Activated CD8-positive, alpha-beta memory T cell treated with anti-CD3 and anti-CD28 coated beads for 4 hours (primary cell): Measurements from ENCODE around the gene SYNE1.
"Not testable (repeated sequence)": the region's sequence is repeated elsewhere in the genome, so short reads cannot be mapped to it uniquely, and the experiment has no call there.

ENCODE experiments used
- DNase-seq, 2 donors: peaks; one replicate each; pipeline ENCODE4 v3.0.0-alpha.2; 2020; ENCODE audit warnings: low read depth in 2 of 2

Gene SYNE1

DNA sequence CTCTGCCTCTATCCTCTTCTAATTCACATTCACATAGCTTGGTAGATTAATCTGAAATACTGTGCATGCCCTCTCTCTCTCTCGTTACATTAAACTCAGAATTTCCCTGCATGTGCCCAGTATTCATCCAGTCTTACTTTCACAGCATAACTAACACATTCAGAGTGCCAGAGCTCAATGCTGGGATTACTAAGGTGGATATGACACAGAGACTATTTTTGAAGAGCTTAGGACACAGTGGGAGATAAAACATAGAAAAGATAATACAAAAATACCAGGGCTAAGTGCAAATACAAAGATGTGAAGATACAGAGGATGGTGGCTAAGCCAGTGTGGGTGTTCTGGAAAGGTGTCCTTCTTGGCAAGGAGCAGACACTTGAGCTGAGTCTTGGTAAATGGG lies 6.3 kb downstream of the SYNE1 start:
- DNase-seq: no peak

DNA sequence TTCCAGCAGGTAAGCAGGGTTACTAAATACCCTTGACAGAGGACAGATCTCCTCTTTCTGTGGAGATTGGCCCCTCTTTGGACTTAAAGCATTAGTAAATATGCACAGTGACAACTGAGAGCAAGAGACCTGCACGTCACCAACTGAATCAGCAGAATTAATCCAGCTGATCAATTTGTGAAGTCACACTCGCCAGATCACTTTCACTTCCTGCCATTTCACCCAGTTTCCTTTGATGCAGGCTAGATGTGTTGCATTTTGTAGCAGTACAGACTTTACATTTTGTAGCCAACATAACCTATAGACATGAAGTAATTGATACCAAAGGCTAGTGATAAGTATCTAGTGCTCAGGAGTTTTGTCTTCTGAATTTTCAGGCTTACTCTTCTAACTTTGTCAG lies 11.9 kb downstream of the SYNE1 start:
- DNase-seq: no peak

DNA sequence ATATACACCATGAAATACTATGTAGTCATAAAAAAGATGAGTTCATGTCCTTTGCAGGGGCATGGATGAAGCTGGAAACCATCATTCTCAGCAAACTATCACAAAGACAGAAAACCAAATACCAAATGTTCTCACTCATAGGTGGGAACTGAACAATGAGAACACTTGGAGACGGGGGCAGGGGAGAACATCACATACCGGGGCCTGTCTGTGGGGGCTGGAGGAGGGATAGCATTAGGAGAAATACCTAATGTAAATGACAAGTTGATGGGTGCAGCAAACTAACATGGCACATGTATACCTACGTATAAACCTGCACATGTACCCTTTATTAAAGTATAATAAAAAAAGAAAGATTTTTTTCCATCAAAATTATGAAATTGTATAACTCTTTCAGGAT lies 22.4 kb downstream of the SYNE1 start:
- not testable (repeated sequence) for DNase-seq

DNA sequence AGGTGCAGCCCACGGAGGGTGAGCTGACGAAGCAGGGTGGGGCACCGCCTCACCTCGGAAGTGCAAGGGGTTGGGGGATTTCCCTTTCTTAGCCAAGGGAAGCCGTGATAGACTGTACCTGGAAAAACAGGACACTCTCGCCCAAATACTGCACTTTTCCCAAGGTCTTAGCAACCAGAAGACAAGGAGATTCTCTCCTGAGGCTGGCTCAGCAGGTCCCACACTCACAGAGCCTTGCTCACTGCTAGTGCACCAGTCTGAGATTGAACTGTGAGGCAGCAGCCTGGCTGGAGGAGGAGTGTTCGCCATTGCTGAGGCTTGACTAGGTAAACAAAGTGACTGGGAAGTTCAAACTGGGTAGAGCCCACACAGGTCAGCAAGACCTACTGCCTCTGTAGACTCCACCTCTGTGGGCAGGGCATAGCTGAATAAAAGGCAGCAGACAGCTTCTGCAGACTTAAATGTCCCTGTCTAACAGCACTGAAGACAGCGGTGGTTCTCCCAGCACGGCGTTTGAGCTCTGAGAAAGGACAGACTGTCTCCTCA lies 28.0 kb downstream of the SYNE1 start:
- no peak for DNase-seq

DNA sequence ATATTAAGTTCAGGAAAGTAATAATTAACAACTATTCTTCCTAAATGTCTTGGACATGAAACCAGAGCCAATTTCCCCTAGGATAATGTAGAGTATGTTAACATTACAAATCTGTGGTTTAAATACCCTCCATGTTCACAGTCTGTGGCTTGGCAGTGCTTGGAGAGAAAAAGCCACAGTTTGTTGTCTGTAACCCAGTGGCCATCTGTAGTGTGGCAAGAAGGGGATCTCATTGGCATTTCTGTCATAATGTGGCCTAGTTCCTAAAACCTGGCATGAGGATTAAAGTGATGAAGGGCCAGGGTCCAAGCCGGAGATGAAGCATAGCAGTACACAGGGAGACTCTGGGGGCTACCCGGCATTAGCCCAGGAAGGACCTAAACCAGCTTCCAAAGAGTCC lies 31.2 kb downstream of the SYNE1 start:
- no peak for DNase-seq

DNA sequence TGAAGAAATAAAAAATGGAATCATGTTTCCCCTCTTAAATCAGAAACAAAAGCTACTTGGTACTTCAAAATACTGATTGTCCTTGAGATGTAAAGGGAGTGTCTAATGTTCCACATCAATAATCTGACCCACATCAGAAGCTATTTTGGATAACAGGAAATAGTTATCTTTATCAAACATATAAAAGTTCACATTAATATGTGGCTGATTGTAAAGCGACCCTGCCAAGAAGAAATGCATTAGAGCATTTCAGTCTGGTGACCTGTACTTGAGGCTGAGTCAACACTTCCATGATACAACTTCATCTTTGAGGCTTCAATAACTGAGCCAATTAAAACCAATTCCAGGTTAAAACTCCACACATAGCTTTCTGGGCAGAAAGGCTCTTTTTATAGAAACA lies 31.8 kb downstream of the SYNE1 start:
- DNase-seq: no peak

DNA sequence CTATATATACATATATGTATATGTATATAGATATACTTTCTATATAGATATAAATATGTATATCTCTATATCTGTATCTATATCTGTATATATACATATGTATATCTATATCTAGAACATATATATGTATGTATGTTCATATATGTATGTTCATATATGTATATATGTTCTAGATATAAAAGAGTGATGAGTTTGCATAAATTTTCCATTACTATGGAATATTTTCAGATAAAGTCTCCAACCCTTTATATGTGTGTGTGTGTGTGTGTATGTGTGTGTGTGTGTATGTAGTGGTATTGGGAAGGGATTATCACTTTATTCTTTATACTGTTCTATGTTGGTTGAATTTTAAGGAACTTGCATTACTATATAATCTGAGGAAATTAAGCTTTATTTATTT lies 33.3 kb downstream of the SYNE1 start:
- DNase-seq: no peak

DNA sequence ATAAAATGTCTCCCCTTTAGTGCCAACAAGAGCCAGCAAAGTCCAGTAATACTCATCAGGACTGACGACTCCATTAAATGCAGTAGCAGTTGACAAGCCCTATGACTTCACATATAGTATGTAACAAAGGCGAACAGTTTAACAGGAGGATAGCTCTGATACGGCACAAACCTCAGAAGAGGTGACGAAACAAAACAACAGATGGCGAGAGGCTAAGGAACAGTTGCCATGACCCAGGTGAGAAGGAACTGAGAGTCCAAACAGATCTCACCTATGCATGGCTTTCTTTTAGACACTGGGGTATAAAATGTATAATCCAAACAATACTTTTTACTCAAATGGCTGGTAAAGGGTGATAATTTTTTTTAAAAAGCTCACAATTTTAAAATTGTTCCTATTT lies 37.1 kb downstream of the SYNE1 start:
- DNase-seq: no peak

DNA sequence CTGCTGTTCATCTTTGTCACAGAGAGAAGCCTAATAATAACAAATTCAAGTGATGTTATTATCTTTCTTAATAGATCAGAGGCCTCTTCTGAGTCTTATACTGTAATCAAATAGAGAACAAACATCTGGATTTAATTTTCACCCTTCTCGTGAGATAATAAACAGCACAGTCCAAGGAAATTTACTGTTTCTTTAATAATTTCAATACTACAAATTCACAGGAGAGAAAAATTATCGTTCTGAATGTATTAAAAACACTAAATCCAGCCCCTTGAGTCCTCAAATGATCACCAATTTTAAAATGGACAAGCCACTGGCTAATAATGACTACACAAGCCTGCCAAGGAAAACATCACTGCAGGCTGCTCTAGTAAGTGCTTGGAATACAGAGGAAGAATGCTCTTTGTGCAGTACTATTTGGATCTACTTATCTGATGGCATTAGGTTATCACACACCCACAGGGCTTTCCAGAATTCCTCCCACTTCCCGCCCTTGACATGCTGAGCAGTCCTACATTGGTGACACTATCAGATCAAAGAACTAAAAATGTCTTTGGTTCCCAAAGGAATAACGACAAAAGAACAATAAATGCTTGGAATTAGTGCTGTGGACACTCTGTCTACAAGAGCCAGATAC lies 38.1 kb downstream of the SYNE1 start:
- DNase-seq: no peak

DNA sequence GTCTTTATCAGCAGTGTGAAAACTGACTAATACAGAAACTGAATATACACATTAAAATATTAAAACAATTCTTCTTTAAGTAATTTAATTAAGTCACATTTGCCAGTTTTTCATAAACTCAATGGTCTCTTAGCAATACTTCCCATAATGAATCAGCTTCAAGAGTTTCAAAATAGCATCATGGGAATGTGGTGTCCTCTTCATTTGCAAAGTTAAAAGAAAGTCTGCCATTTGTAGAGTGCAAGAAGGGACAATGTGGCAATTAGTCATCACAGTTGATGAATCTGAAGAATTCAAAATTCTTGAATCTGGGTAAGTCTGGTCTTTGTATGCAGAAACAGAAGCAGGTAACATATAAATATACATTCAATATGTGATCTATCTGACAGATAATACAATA lies 38.7 kb downstream of the SYNE1 start:
- DNase-seq: no peak

DNA sequence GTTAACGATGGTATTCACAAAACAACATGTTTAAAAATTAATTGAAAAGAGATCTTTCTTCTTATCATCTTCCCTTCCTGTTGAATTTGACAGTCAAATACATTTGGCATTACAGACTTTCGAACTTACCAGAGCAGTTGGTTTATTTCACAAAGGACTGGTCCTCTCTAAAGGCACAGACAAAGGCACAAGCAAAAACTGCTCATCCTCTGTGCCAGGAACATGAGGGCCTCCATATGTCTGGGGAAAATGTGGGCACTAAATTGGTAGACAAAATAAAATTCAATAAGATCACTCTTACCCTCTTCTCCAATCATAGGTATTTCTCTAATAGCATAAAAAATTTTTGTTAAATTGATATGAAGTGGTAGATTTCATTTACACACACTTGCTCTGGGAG lies 40.4 kb downstream of the SYNE1 start:
- no peak for DNase-seq

DNA sequence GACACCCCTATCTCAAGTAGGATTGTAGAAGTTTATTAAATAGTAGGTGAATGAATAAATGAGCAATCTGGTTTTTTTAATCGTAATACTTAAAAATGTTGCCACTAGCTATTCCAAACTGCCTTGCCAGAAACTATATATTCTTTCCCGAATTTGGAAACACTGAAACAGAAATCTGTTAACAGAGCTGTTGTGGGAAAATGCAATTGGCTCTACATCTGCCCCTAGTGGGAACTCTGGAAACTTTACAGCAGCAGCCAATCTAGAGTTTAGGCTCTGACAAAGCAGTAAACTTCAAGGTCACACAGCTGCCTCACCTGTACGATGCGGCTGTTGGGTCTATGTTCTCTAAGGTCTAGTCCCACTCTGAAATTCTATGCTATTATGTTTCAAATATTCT lies 41.7 kb downstream of the SYNE1 start:
- no peak for DNase-seq

DNA sequence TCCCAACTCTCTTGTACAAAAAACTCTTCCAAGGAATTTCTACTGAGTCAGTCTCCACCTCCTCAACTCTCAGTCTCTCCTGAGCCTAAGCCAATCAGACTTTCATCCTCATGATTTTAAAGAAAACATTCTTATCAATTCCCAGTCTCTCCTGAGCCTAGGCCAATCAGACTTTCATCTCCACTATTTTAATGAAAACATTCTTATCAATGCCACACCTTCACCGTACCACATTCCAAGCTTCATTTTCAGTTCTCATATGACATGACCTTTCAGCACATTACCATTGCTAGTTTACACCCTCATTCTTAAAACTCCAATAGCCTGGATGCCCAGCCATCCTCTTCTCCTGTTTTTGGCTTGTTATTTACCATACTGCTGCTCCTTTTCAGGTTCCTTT lies 42.5 kb downstream of the SYNE1 start:
- no peak for DNase-seq

DNA sequence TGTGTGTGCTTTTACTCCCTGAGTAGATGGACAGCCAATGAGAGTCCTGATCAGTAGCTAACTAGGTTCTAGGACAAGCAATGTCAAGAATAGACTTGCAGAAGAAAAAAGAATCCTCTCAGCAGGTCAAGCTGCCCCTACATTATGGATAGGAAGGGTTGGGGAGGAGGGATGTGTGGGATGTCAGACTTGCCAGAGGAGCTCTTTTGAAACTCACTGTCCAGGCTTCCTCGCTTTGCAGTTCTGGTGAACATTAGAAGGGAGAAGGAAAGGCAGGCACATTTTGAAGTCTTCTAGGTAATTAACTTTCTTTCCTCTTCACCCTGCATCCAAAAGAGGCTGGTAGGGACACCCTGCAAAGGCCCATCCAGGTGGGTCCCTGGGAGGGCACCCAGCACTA lies 48.7 kb downstream of the SYNE1 start:
- no peak for DNase-seq

DNA sequence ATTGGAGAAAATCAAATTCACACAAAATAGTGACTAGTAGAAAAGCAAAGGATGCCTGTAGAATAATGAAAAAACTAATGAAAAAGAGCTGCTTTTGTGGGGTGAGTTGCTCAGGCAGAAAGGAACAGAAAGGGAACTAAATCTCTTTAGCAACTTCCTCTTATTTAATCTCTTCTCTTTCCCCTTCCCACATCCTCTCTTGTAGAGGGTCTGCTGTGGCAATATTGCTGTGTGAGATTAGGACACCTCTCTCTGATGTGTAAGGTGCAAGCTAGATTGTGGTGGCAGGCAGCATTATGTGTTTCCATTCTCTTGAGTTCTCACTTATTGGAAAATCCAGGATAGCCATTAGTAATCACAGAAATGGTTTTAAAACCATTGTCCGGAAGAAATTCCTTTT lies 49.7 kb downstream of the SYNE1 start:
- DNase-seq: no peak

DNA sequence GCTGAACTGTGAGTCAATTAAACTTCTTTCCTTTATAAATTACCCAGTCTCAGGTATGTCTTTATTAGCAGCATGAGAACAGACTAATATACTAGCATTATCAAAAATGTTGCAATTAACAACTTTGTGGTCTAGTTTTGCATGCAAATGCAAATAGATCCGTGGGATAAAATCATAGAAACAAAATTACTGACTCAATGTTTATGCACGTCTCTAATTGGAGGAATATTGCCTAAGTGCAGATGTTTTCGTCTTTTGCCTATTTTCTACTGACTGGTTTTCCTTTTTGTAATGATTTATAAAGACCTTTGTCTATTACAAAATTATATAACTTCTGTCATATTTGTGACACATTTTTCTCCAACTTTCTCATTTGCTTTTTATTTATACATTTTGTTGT lies 51.9 kb downstream of the SYNE1 start:
- no peak for DNase-seq

DNA sequence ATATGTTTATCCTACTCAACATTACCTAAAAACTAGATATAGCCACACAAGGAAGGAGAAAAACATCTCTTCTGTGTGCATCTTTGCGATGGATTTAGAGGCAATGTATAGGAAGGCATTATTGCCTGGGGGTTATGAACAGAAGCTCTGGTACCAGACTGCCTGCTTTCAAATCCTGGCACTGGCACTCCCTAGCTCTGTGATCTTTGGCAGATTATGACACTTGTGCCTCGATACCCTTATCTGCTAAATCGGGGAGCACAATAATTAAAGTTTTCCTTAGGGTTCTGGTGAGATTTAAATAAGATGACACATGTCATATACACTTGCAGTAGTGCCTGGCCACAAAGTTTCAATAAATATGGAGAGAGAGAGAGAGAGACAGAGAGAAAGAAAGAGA lies 53.3 kb downstream of the SYNE1 start:
- no peak for DNase-seq

DNA sequence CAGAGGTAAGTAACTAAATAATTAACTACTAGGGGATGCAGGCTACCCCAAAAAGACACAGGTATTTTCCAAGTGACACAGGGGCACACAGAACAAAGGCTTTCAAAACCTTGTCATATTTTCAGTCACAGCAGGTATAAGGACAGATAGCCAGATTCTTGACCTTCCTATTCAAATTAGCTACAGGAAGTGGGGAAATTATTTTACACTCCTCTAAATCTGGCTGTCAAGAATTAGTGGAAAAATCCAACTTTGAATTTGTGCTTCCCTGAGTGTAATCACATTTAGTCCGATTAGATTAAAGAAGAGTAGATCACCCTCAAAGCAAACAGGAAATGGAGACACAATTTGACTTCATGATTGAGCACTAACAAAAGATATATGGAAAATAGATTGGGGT lies 60.6 kb downstream of the SYNE1 start:
- no peak for DNase-seq

DNA sequence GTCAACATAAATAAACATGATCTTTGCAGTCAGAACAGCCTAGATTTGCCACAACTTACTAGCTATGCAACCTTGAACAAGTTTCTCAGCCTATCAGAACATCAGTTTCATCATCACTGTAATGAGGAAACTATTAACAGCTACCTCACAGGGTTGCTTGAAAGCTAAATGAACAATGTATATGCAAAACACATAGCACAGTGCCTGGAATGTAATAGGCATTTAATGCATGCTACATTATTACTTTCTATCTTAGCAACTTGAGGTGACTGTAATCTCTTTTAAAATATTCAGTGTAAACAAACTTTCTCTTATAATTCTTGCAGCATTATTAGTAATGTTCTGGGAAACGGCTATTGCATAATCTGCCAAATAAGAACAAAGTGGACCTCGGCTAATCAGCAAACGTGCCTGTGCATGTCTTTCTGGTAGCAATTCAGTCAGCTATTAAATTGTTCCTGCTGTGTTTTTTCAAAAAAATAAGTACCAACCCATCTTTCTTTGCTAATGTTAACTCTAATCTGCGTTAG lies 61.5 kb downstream of the SYNE1 start:
- no peak for DNase-seq

DNA sequence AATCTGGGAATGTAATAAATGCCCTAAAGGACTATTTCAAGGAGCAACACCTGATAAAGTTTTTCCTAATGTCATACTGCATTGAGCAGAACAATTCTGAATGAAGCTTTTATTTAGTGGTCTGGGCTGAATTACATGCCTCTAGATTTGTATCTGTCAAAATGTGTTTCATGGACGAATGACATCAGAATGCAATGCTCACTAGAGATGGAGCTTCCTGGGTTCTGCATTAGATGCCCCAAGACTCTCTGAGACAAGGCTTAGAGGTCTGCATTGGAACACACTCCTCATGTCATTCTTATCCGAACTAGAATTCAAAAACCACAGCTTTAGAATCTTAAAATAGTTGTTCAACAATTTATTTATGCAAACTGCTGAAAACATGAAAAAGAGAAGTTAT lies 62.0 kb downstream of the SYNE1 start:
- no peak for DNase-seq

DNA sequence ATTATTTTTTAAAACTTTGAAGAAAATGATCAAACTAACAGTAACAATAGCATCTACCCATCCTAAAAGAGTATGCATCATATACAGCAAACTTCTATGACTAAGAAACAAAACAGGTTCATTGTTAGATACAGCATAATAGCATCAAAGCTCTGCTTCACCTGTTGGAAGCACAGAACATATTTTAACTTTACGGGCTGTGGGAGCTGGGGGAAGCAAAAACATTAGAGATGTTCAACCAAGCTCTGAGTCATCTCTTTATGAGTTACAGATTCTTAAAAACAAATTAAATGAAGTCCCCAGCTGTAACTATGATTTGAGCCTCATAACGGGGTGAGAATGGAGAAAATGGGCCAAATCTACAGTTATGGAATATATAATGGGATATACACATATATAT lies 63.4 kb downstream of the SYNE1 start:
- DNase-seq: no peak

DNA sequence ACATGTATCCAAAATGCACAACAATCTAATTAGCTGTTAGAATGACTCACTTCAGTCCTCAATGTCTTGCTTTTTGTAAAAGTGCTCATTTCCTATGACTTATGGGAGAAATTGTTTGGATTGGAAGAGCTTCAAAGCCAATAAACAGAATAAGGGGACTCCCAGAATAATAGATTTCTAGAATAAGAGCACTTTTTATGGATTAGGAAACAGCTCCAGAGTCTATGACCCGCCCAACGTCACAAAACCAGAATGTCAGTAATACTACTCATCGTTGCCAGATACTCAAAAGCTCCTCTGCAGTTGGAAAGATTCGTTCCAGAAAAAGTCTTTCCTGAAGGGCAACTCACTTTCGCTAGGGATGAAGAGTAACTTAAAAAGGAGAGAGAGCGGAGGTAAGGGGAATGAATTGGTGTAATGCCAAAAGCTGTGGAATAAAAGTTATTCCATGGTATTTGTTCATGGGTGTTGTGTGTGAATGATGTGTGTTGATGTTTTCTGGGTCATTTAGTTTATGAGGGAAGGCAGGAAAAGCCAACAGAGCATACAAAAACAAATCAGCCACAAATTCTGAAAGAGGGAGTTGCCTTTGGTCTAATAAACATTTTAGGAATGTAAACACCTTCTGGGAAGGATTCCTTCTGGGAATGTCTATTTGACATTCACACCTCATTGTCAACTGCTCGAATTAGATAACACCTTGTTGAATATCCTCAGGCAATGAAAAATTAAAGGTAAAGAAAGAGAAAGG lies 64.6 kb downstream of the SYNE1 start:
- DNase-seq: no peak

DNA sequence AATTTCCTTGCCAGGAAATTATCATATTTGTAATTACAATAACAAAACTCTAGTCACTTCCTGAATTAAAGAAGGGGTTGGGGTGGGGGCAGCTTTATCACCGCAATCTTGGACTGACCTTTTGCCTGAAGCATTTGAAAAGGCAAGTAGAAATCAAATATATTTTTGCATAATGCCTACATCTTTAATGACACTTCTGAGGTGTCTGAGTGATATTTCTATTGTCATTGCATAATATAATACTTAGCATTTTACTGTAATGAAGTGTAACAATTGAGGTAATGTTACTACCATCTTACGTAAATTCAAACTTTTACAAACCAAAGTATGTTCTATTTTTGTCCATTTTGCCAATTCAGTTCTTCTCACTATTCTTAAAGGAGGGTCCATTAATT lies 65.2 kb downstream of the SYNE1 start:
- no peak for DNase-seq
